OCI-LY1 (cell line): Measurements from ENCODE around the gene DOK7.

Experiments used
- H2AFZ ChIP-seq: fragments of 200-600 bp; sonication (generic), shearing (Covaris generic); 2 replicates; pipeline ENCODE4 v1.6.0; 2014; ENCODE audit warnings: antibody characterized with exemption, mild to moderate bottlenecking, low read length
- H3F3A ChIP-seq: fragments of 200-600 bp; sonication (generic), shearing (Covaris generic); 2 replicates; pipeline ENCODE4 v1.6.0; 2014; ENCODE audit warnings: mild to moderate bottlenecking, antibody characterized with exemption, low read length, moderate library complexity; ENCODE audit not compliant: insufficient read depth
- H3K27ac ChIP-seq: fragments of 200-600 bp; sonication (generic); 2 replicates; pipeline ENCODE4 v1.5.1; 2014; ENCODE audit warnings: low read length, mixed run types, mild to moderate bottlenecking, low read depth; ENCODE audit not compliant: poor library complexity, severe bottlenecking
- H3K27me3 ChIP-seq: fragments of 200-600 bp; sonication (generic); 2 replicates; pipeline ENCODE4 v1.6.0; 2014; ENCODE audit warnings: antibody characterized with exemption, mild to moderate bottlenecking, low read length, moderate library complexity; ENCODE audit not compliant: insufficient read depth
- H3K36me3 ChIP-seq: fragments of 200-600 bp; sonication (generic); 2 replicates; pipeline ENCODE4 v1.6.1; 2014; ENCODE audit warnings: mild to moderate bottlenecking, antibody characterized with exemption, low read length, moderate library complexity, mixed read lengths; ENCODE audit not compliant: insufficient read depth
- H3K4me1 ChIP-seq: fragments of 200-600 bp; sonication (generic); 2 replicates; pipeline ENCODE4 v1.5.1; 2014; ENCODE audit warnings: mild to moderate bottlenecking, low read length, moderate library complexity; ENCODE audit not compliant: insufficient read depth, severe bottlenecking
- H3K4me2 ChIP-seq: fragments of 200-600 bp; sonication (generic), shearing (Covaris generic); 2 replicates; pipeline ENCODE4 v1.6.1; 2014; ENCODE audit warnings: low read length
- H3K4me3 ChIP-seq: fragments of 200-600 bp; sonication (generic); 2 replicates; pipeline ENCODE4 v1.5.1; 2014; ENCODE audit warnings: low read length, low read depth, mild to moderate bottlenecking, mixed read lengths; ENCODE audit not compliant: poor library complexity, severe bottlenecking
- H3K79me2 ChIP-seq: fragments of 200-600 bp; shearing (Covaris generic); 2 replicates; pipeline ENCODE4 v1.6.1; 2016; ENCODE audit warnings: mixed run types, low read length, mixed read lengths; ENCODE audit not compliant: insufficient read depth
- H3K9ac ChIP-seq: fragments of 200-600 bp; sonication (generic), shearing (Covaris generic); 2 replicates; pipeline ENCODE4 v1.6.1; 2014; ENCODE audit warnings: mild to moderate bottlenecking, low read length, mixed read lengths
- H3K9me2 ChIP-seq: fragments of 200-600 bp; sonication (generic), shearing (Covaris generic); 2 replicates; pipeline ENCODE4 v1.6.1; 2014; ENCODE audit warnings: low read depth, mild to moderate bottlenecking, low read length, mixed read lengths
- H3K9me3 ChIP-seq: fragments of 200-600 bp; shearing (Covaris generic); 2 replicates; pipeline ENCODE4 v1.6.1; 2014; ENCODE audit warnings: low read length, mixed read lengths
- H4K20me1 ChIP-seq: fragments of 200-600 bp; sonication (generic), shearing (Covaris generic); 2 replicates; pipeline ENCODE4 v1.6.0; 2016; ENCODE audit warnings: mild to moderate bottlenecking, low read length; ENCODE audit not compliant: insufficient read depth
- CTCF ChIP-seq: fragments of 200-600 bp; sonication (generic), shearing (Covaris generic); IDR thresholded peaks from 2 replicates; pipeline ENCODE4 v1.5.1; 2017; ENCODE audit warnings: mild to moderate bottlenecking, antibody characterized with exemption, low read length, moderate library complexity, mixed read lengths
- EZH2 ChIP-seq: fragments of 200-600 bp; sonication (generic), shearing (Covaris generic); IDR thresholded peaks from 2 replicates; pipeline ENCODE4 v1.8.0; 2017; ENCODE audit warnings: borderline replicate concordance, mixed run types, mild to moderate bottlenecking, antibody characterized with exemption, low read length, moderate library complexity, mixed read lengths

The DOK7 gene

GRCh38 chr4:3519468-3520264, 56.6 kb downstream of the DOK7 start:
- Histone ChIP-seq H4K20me1 (no peaks in the 10 kb centered on the region), H3K27ac (no peak overlapping the region), H3K4me1 (no peaks in the 10 kb centered on the region), H3F3A (no peaks in the 10 kb centered on the region), H3K4me3 (no peak overlapping the region), H3K9ac (no peak overlapping the region), H3K4me2 (no peak overlapping the region), H3K9me2 (no peaks in the 10 kb centered on the region), H3K36me3 (0 out of 2 replicates have a peak, but pooled peaks cover 2% of the 10 kb centered on the region), H2AFZ (no peak overlapping the region), H3K27me3 (no peaks in the 10 kb centered on the region), H3K79me2 (no peaks in the 10 kb centered on the region), H3K9me3 (no peaks in the 10 kb centered on the region)
- TF ChIP-seq EZH2, result no peak
- no peak for TF ChIP-seq CTCF

- H3K4me1 ChIP-seq, result no peaks in the 10 kb centered on the region
- no peak overlapping the region for H3K9ac ChIP-seq
- H3K9me3 ChIP-seq, result no peaks in the 10 kb centered on the region
- no peaks in the 10 kb centered on the region for H3F3A ChIP-seq
- TF ChIP-seq EZH2, result no peak
- TF ChIP-seq CTCF, result no peak
- no peaks in the 10 kb centered on the region for H3K79me2 ChIP-seq
- no peak overlapping the region for H3K4me3 ChIP-seq
- no peaks in the 10 kb centered on the region for H4K20me1 ChIP-seq
- no peaks in the 10 kb centered on the region for H3K27me3 ChIP-seq
- no peaks in the 10 kb centered on the region for H3K36me3 ChIP-seq
- H3K4me2 ChIP-seq, result no peak overlapping the region
- no peak overlapping the region for H3K27ac ChIP-seq
- H2AFZ ChIP-seq, result no peak overlapping the region
- no peaks in the 10 kb centered on the region for H3K9me2 ChIP-seq
Measured at GRCh38 chr4:3520276-3520675, 57.2 kb downstream of the DOK7 start.

- H3K9me3 ChIP-seq, result no peaks in the 10 kb centered on the region
- H3K79me2 ChIP-seq, result no peaks in the 10 kb centered on the region
- no peaks in the 10 kb centered on the region for H4K20me1 ChIP-seq
- H3K9me2 ChIP-seq, result no peaks in the 10 kb centered on the region
- H3K27ac ChIP-seq, result no peak overlapping the region
- H2AFZ ChIP-seq, result no peak overlapping the region
- H3F3A ChIP-seq, result no peaks in the 10 kb centered on the region
- no peaks in the 10 kb centered on the region for H3K27me3 ChIP-seq
- no peak overlapping the region for H3K4me3 ChIP-seq
- no peaks in the 10 kb centered on the region for H3K4me1 ChIP-seq
- no peak overlapping the region for H3K9ac ChIP-seq
- TF ChIP-seq CTCF, result no peak
- no peak overlapping the region for H3K4me2 ChIP-seq
- H3K36me3 ChIP-seq, result no peaks in the 10 kb centered on the region
Measured at GRCh38 chr4:3520796-3521600, 57.9 kb downstream of the DOK7 start.
